HEK293 (cell line): ENCODE results near the gene ZNF831.

ENCODE experiments used
- CTCF ChIA-PET: fragments of 350-600 bp; formaldehyde crosslinking; extraction: SDS; loops from one replicate; lab custom pipeline; 2021; ENCODE audit warnings: antibody characterized with exemption; lab: Yijun Ruan, JAX
- POLR2A ChIA-PET: fragments of 300-600 bp; formaldehyde crosslinking; extraction: SDS; loops from one replicate; lab custom pipeline; 2020; ENCODE audit warnings: antibody characterized with exemption, inconsistent platforms; lab: Yijun Ruan, JAX
- H3K27ac ChIP-seq: fragments of 200-500 bp; sonication (Bioruptor generic); 2 replicates; pipeline ENCODE4 v1.5.1; 2014; ENCODE audit warnings: low read depth, low read length, control low read depth, inconsistent platforms; ENCODE audit errors: extremely low read depth
- H3K36me3 ChIP-seq, 2 experiments: fragments of 200-500 bp in 1 of 2; sonication (Bioruptor generic) in 1 of 2; 1 replicate in 1 of 2; 2 replicates in 1 of 2; pipeline ENCODE4 v1.5.1; 2014 to 2017; ENCODE audit warnings: inconsistent platforms in 2 of 2, low read length in 2 of 2; ENCODE audit not compliant: control insufficient read depth in 2 of 2, insufficient read depth in 1 of 2
- H3K4me1 ChIP-seq: fragments of 200-500 bp; sonication (Bioruptor generic); 2 replicates; pipeline ENCODE4 v1.5.1; 2014; ENCODE audit warnings: mild to moderate bottlenecking, low read length, inconsistent platforms; ENCODE audit not compliant: control insufficient read depth, insufficient read depth
- H3K4me3 ChIP-seq: 2 replicates; pipeline ENCODE4 v1.5.1; 2011; ENCODE audit warnings: low read depth, mild to moderate bottlenecking, control low read depth, low read length, moderate library complexity
- H3K9me3 ChIP-seq: fragments of 200-500 bp; sonication (Bioruptor generic); 2 replicates; pipeline ENCODE4 v1.5.1; 2014; ENCODE audit warnings: low read depth, low read length, inconsistent platforms; ENCODE audit not compliant: control insufficient read depth, insufficient read depth
- BCL6B ChIP-seq: fragments of 450-650 bp; formaldehyde crosslinking; IDR thresholded peaks from 2 replicates; pipeline ENCODE4 v1.5.1; 2017; ENCODE audit warnings: missing biosample characterization, missing genetic modification characterization
- HOXA7 ChIP-seq: sonication (generic); formaldehyde crosslinking; IDR thresholded peaks from 2 replicates; pipeline ENCODE4 v1.8.1; 2022; ENCODE audit warnings: missing genetic modification reagents, borderline replicate concordance
- KLF17 ChIP-seq: fragments of 450-650 bp; formaldehyde crosslinking; IDR thresholded peaks from 2 replicates; pipeline ENCODE4 v1.5.1; 2016; ENCODE audit warnings: missing biosample characterization, missing genetic modification characterization
- OSR2 ChIP-seq: fragments of 450-650 bp; formaldehyde crosslinking; IDR thresholded peaks from 2 replicates; pipeline ENCODE4 v1.5.1; 2016; ENCODE audit warnings: missing biosample characterization, missing genetic modification characterization
- PRDM1 ChIP-seq: fragments of 450-650 bp; formaldehyde crosslinking; IDR thresholded peaks from 2 replicates; pipeline ENCODE4; 2016; ENCODE audit warnings: missing biosample characterization, missing genetic modification characterization
- SALL2 ChIP-seq: fragments of 450-650 bp; formaldehyde crosslinking; IDR thresholded peaks from 2 replicates; pipeline ENCODE4 v1.5.0; 2017; ENCODE audit warnings: missing biosample characterization, mild to moderate bottlenecking, missing genetic modification characterization, borderline replicate concordance
- SCRT1 ChIP-seq: fragments of 450-650 bp; formaldehyde crosslinking; IDR thresholded peaks from 2 replicates; pipeline ENCODE4 v1.5.1; 2016; ENCODE audit warnings: missing biosample characterization, missing genetic modification characterization, borderline replicate concordance
- SP3 ChIP-seq: fragments of 450-650 bp; formaldehyde crosslinking; IDR thresholded peaks from 2 replicates; pipeline ENCODE4 v1.5.1; 2016; ENCODE audit warnings: missing biosample characterization, missing genetic modification characterization
- YY1 ChIP-seq: fragments of 450-650 bp; formaldehyde crosslinking; IDR thresholded peaks from 2 replicates; pipeline ENCODE4 v1.5.1; 2018; ENCODE audit warnings: missing biosample characterization, missing genetic modification characterization
- ZBTB20 ChIP-seq: fragments of 450-650 bp; formaldehyde crosslinking; IDR thresholded peaks from 2 replicates; pipeline ENCODE4 v1.5.1; 2016; ENCODE audit warnings: missing biosample characterization, missing genetic modification characterization
- ZNF121 ChIP-seq: fragments of 450-650 bp; formaldehyde crosslinking; IDR thresholded peaks from 2 replicates; pipeline ENCODE4 v1.5.1; 2016; ENCODE audit warnings: missing biosample characterization, missing genetic modification characterization
- ZNF132 ChIP-seq: fragments of 450-650 bp; formaldehyde crosslinking; IDR thresholded peaks from 2 replicates; pipeline ENCODE4 v1.5.1; 2017; ENCODE audit warnings: missing biosample characterization, missing genetic modification characterization, borderline replicate concordance
- ZNF155 ChIP-seq: fragments of 450-650 bp; formaldehyde crosslinking; IDR thresholded peaks from 2 replicates; pipeline ENCODE4 v1.5.1; 2016; ENCODE audit warnings: missing biosample characterization, missing genetic modification characterization
- ZNF157 ChIP-seq: fragments of 450-650 bp; formaldehyde crosslinking; IDR thresholded peaks from 2 replicates; pipeline ENCODE4 v1.5.1; 2016; ENCODE audit warnings: missing biosample characterization, missing genetic modification characterization
- ZNF18 ChIP-seq: fragments of 450-650 bp; formaldehyde crosslinking; IDR thresholded peaks from 2 replicates; pipeline ENCODE4 v1.5.1; 2016; ENCODE audit warnings: missing biosample characterization, missing genetic modification characterization
- ZNF23 ChIP-seq: fragments of 450-650 bp; formaldehyde crosslinking; IDR thresholded peaks from 2 replicates; pipeline ENCODE4 v1.5.1; 2016; ENCODE audit warnings: missing biosample characterization, missing genetic modification characterization, borderline replicate concordance
- ZNF335 ChIP-seq: fragments of 450-650 bp; formaldehyde crosslinking; conservative IDR thresholded peaks from 2 replicates; pipeline ENCODE4 v1.5.1; 2016; ENCODE audit warnings: missing biosample characterization, missing genetic modification characterization
- ZNF473 ChIP-seq: fragments of 450-650 bp; formaldehyde crosslinking; IDR thresholded peaks from 2 replicates; pipeline ENCODE4 v1.5.1; 2017; ENCODE audit warnings: missing biosample characterization, missing genetic modification characterization
- ZNF514 ChIP-seq: fragments of 450-650 bp; formaldehyde crosslinking; IDR thresholded peaks from 2 replicates; pipeline ENCODE4 v1.5.1; 2016; ENCODE audit warnings: missing biosample characterization, missing genetic modification characterization
- ZNF530 ChIP-seq: fragments of 450-650 bp; formaldehyde crosslinking; IDR thresholded peaks from 2 replicates; pipeline ENCODE4 v1.5.1; 2016; ENCODE audit warnings: low read depth, missing biosample characterization, missing genetic modification characterization
- ZNF629 ChIP-seq: fragments of 450-650 bp; formaldehyde crosslinking; IDR thresholded peaks from 2 replicates; pipeline ENCODE4 v1.5.1; 2017; ENCODE audit warnings: missing biosample characterization, missing genetic modification characterization
- ZNF692 ChIP-seq: fragments of 450-650 bp; formaldehyde crosslinking; IDR thresholded peaks from 2 replicates; pipeline ENCODE4 v1.5.1; 2016; ENCODE audit warnings: missing biosample characterization, missing genetic modification characterization
- ZNF768 ChIP-seq: fragments of 450-650 bp; formaldehyde crosslinking; IDR thresholded peaks from 2 replicates; pipeline ENCODE4 v1.5.1; 2018; ENCODE audit warnings: missing biosample characterization, mild to moderate bottlenecking, missing genetic modification characterization
- ZNF830 ChIP-seq: fragments of 450-650 bp; IDR thresholded peaks from 2 replicates; pipeline ENCODE4 v1.5.0; 2018; ENCODE audit warnings: missing biosample characterization, missing genetic modification characterization, low read depth, mild to moderate bottlenecking, moderate library complexity

Gene ZNF831

GRCh38 chr20:59223182-59223601 lies 59.6 kb downstream of the ZNF831 start:
- no peaks in the 10 kb centered on the region for H3K9me3 ChIP-seq
- POLR2A ChIA-PET = no interaction called here
- TF ChIP-seq ZNF514 = no peak
- no peak for TF ChIP-seq ZNF692 (tag by site-specific recombination)
- no peak for TF ChIP-seq SP3 (tag by site-specific recombination)
- no peak overlapping the region for H3K27ac ChIP-seq
- H3K4me3 ChIP-seq = no peak overlapping the region
- no peaks in the 10 kb centered on the region for H3K4me1 ChIP-seq
- CTCF ChIA-PET = interaction anchor here (0.7 to 2.1 kb wide), 7 partner anchors 10 to 954 kb away, joined by 3 to 16 read pairs (median 4); no protein-coding TSS in a partner anchor
- no peaks in the 10 kb centered on the region for H3K36me3 ChIP-seq

GRCh38 chr20:59223750-59224149 lies 60.1 kb downstream of the ZNF831 start:
- Histone ChIP-seq H3K36me3 (no peaks in the 10 kb centered on the region), H3K4me1 (no peaks in the 10 kb centered on the region), H3K9me3 (no peaks in the 10 kb centered on the region), H3K27ac (no peak overlapping the region), H3K4me3 (no peak overlapping the region)
- CTCF ChIA-PET = interaction anchor here (0.6 to 2.1 kb wide), 5 partner anchors 165 to 354 kb away, joined by 3 to 16 read pairs (median 3); no protein-coding TSS in a partner anchor
- POLR2A ChIA-PET = no interaction called here
- TF ChIP-seq BCL6B (tag by site-specific recombination) (no peak), HOXA7 (CRISPR knock-in tag) (no peak), SALL2 (tag by site-specific recombination) (no peak), ZNF155 (tag by site-specific recombination) (no peak), ZNF18 (tag by site-specific recombination) (no peak), ZBTB20 (tag by site-specific recombination) (no peak), PRDM1 (tag by site-specific recombination) (no peak), ZNF473 (tag by site-specific recombination) (no peak), ZNF629 (tag by site-specific recombination) (no peak), ZNF335 (tag by site-specific recombination) (no peak), YY1 (tag by site-specific recombination) (no peak)

- ChIA-PET POLR2A (no interaction called here), CTCF (interaction anchor here (0.6 to 1.0 kb wide), 2 partner anchors 165 to 336 kb away, joined by 3 read pairs; no protein-coding TSS in a partner anchor)
- no peak overlapping the region for H3K4me3 ChIP-seq
- no peaks in the 10 kb centered on the region for H3K36me3 ChIP-seq
- H3K4me1 ChIP-seq = no peaks in the 10 kb centered on the region
- no peaks in the 10 kb centered on the region for H3K9me3 ChIP-seq
- H3K27ac ChIP-seq = no peak overlapping the region
- TF ChIP-seq ZNF768 (no peak), SCRT1 (no peak), ZNF830 (tag by site-specific recombination) (no peak), ZNF132 (tag by site-specific recombination) (no peak), KLF17 (tag by site-specific recombination) (no peak), ZNF530 (tag by site-specific recombination) (no peak), ZNF121 (tag by site-specific recombination) (no peak), OSR2 (tag by site-specific recombination) (no peak), ZNF23 (no peak), ZNF157 (no peak)
These were observed 60.6 kb downstream of the ZNF831 start for GRCh38 chr20:59224236-59224635.
